HG03103 (cell line): ENCODE measurements around the gene TTC34.
"Not testable (repeated sequence)": the region's sequence is repeated elsewhere in the genome, so short reads cannot be mapped to it uniquely, and the experiment has no call there.

Experiments used
- ATAC-seq: cut with Tn5 transposase; IDR thresholded peaks from one replicate; pipeline ENCODE4 v1.9.1; 2021; ENCODE audit warnings: low read depth; ENCODE audit not compliant: unreplicated experiment

Gene TTC34

GRCh38 chr1:2778220-2778592 lies 23.3 kb downstream of the TTC34 start:
- ATAC-seq = no peak

GRCh38 chr1:2777424-2778219 lies 23.9 kb downstream of the TTC34 start:
- no peak for ATAC-seq

- not testable (repeated sequence) for ATAC-seq
Observed at GRCh38 chr1:2775333-2775732, 26.2 kb downstream of the TTC34 start.

GRCh38 chr1:2768052-2768451 lies 33.4 kb downstream of the TTC34 start:
- ATAC-seq = not testable (repeated sequence)

GRCh38 chr1:2759433-2759832 lies 42.1 kb downstream of the TTC34 start:
- not testable (repeated sequence) for ATAC-seq

- ATAC-seq = not testable (repeated sequence)
Observed at GRCh38 chr1:2757519-2757918, 44.0 kb downstream of the TTC34 start.

- not testable (repeated sequence) for ATAC-seq
Observed at GRCh38 chr1:2755426-2755825, 46.1 kb downstream of the TTC34 start.

GRCh38 chr1:2754597-2754996 lies 46.9 kb downstream of the TTC34 start:
- ATAC-seq = not testable (repeated sequence)

GRCh38 chr1:2752503-2752902 lies 49.0 kb downstream of the TTC34 start:
- not testable (repeated sequence) for ATAC-seq

- not testable (repeated sequence) for ATAC-seq
Observed at GRCh38 chr1:2751866-2752265, 49.6 kb downstream of the TTC34 start.

GRCh38 chr1:2750766-2751730 lies 50.4 kb downstream of the TTC34 start:
- not testable (repeated sequence) for ATAC-seq

- not testable (repeated sequence) for ATAC-seq
Observed at GRCh38 chr1:2750041-2750680, 51.3 kb downstream of the TTC34 start.

- not testable (repeated sequence) for ATAC-seq
Observed at GRCh38 chr1:2748626-2749025, 52.9 kb downstream of the TTC34 start.

GRCh38 chr1:2694796-2695195 lies 106.7 kb downstream of the TTC34 start:
- ATAC-seq = not testable (repeated sequence)

- not testable (repeated sequence) for ATAC-seq
Observed at GRCh38 chr1:2690180-2690579, 111.3 kb downstream of the TTC34 start.

- ATAC-seq = not testable (repeated sequence)
Observed at GRCh38 chr1:2688336-2688665, 113.2 kb downstream of the TTC34 start.

GRCh38 chr1:2687638-2688335 lies 113.7 kb downstream of the TTC34 start:
- not testable (repeated sequence) for ATAC-seq

- not testable (repeated sequence) for ATAC-seq
Observed at GRCh38 chr1:2687174-2687591, 114.3 kb downstream of the TTC34 start.

GRCh38 chr1:2686091-2686863 lies 115.2 kb downstream of the TTC34 start:
- ATAC-seq = not testable (repeated sequence)
